HepG2 (cell line): ENCODE data around the gene HOXD4. TPM values are rescaled to one million over a fixed set of nuclear protein-coding genes. Genes with fewer than 3 reads are reported as not detected.

Experiments
- ATAC-seq: fragments of 200-7000 bp; cut with Tn5 transposase; 3 replicates; pipeline ENCODE4 v1.9.1; 2020; ENCODE audit warnings: mild to moderate bottlenecking, moderate library complexity
- BruUV-seq: library from RNA; stranded (reverse); fragments of 400-500 nt; replicated peaks from 2 replicates; lab custom pipeline; 2021; lab: Mats Ljungman, UMichigan
- CTCF ChIA-PET: fragments of 300-600 bp; formaldehyde crosslinking; extraction: SDS; loops from one replicate; lab custom pipeline; 2021; ENCODE audit warnings: low total read pairs, inconsistent platforms, low intra/inter-chr PET ratio; lab: Yijun Ruan, JAX
- POLR2A ChIA-PET: fragments of 350-600 bp; sonication (Branson Sonifier 250); formaldehyde crosslinking; loops from one replicate; lab custom pipeline; 2020; ENCODE audit warnings: antibody characterized with exemption, inconsistent platforms; lab: Yijun Ruan, JAX
- DNase-seq: peaks from one replicate; pipeline ENCODE4 v3.0.0-alpha.2; 2015; ENCODE audit warnings: low spot score
- FAIRE-seq: peaks from 3 replicates; lab custom pipeline; 2011; peaks lifted over from hg19 to GRCh38; lab: Jason Lieb, UNC
- H2AFZ ChIP-seq: one replicate; pipeline ENCODE4 v1.6.1; 2011; ENCODE audit warnings: low read length, inconsistent platforms
- H3K27ac ChIP-seq: fragments of 300-600 bp; 3 replicates; pipeline ENCODE4 v1.8.0; 2011; ENCODE audit warnings: mixed run types, mild to moderate bottlenecking, mixed read lengths, low read length, inconsistent platforms; ENCODE audit not compliant: insufficient read depth; ENCODE audit errors: extremely low read length
- H3K27me3 ChIP-seq, 2 experiments: fragments of 200-600 bp in 1 of 2; 2 replicates in 1 of 2; 3 replicates in 1 of 2; pipeline versions ENCODE4 v1.6.0 to v1.8.0; 2011; ENCODE audit warnings: low read length in 2 of 2, mild to moderate bottlenecking in 2 of 2, moderate library complexity in 2 of 2, inconsistent platforms in 1 of 2; ENCODE audit not compliant: insufficient read depth in 2 of 2, control insufficient read depth in 1 of 2
- H3K36me3 ChIP-seq, 2 experiments: fragments of 200-600 bp in 1 of 2; replicated peaks in 1 of 2; 2 replicates in 1 of 2; 3 replicates in 1 of 2; pipeline versions ENCODE4 v1.5.1 to v1.8.0; 2011; ENCODE audit warnings: low read length in 2 of 2, inconsistent platforms in 1 of 2; ENCODE audit not compliant: insufficient read depth in 2 of 2, control insufficient read depth in 1 of 2
- H3K4me1 ChIP-seq: 2 replicates; pipeline ENCODE4 v1.5.1; 2012; ENCODE audit warnings: low read length, inconsistent platforms; ENCODE audit not compliant: insufficient read depth
- H3K4me2 ChIP-seq: 2 replicates; pipeline ENCODE4 v1.6.0; 2011; ENCODE audit warnings: low read depth, low read length, inconsistent platforms
- H3K4me3 ChIP-seq, 3 experiments: fragments of 200-600 bp in 1 of 3; sonication (generic), shearing (Covaris generic) in 1 of 3; replicated peaks in 1 of 3; 2 replicates each; pipeline ENCODE4 v1.5.1; 2011 to 2016; ENCODE audit warnings: low read length in 3 of 3, inconsistent platforms in 2 of 3, low read depth in 2 of 3, mild to moderate bottlenecking in 2 of 3, control low read depth in 1 of 3, mixed read lengths in 1 of 3; ENCODE audit not compliant: insufficient read depth in 1 of 3
- H3K79me2 ChIP-seq: one replicate; pipeline ENCODE4 v1.6.1; 2011; ENCODE audit warnings: low read length, inconsistent platforms; ENCODE audit not compliant: insufficient read depth
- H3K9ac ChIP-seq: 2 replicates; pipeline ENCODE4 v1.6.0; 2011; ENCODE audit warnings: mild to moderate bottlenecking, low read depth, low read length, inconsistent platforms; ENCODE audit not compliant: insufficient read depth
- H3K9me3 ChIP-seq: 2 replicates; pipeline ENCODE4 v1.5.1; 2012; ENCODE audit warnings: mild to moderate bottlenecking, low read length
- H4K20me1 ChIP-seq: 2 replicates; pipeline ENCODE4 v1.6.0; 2011; ENCODE audit warnings: inconsistent platforms, mild to moderate bottlenecking, low read length, moderate library complexity; ENCODE audit not compliant: insufficient read depth
- RARA ChIP-seq: IDR thresholded peaks from 2 replicates; pipeline ENCODE4 v1.6.1; 2016; ENCODE audit warnings: missing genetic modification reagents, missing compliant biosample characterization
- RXRA ChIP-seq: sonication (generic); formaldehyde crosslinking; IDR thresholded peaks from 2 replicates; pipeline ENCODE4 v1.5.1; 2020; ENCODE audit warnings: missing genetic modification reagents
- ZNF607 ChIP-seq: sonication (generic); formaldehyde crosslinking; IDR thresholded peaks from 2 replicates; pipeline ENCODE4 v1.5.1; 2020; ENCODE audit warnings: missing genetic modification reagents, mild to moderate bottlenecking, borderline replicate concordance
- WGBS: methylation state at CpG from one replicate; pipeline ENCODE4 v1.1.6; 2017; ENCODE audit warnings: low lambda C conversion rate; 5-methylcytosine and 5-hydroxymethylcytosine counted together
- in situ Hi-C: cut with HindIII; loops from 2 replicates; pipeline ENCODE4 v1.10.0; 2017; ENCODE audit warnings: low pct_unique_long_range_greater_than_20kb; ENCODE audit not compliant: extremely low pct_ligation_motif_present
- intact Hi-C: fragments of 100-400 bp; cut with micrococcal nuclease; formaldehyde crosslinking; loops from one replicate; pipeline ENCODE4 v1.10.0; 2022; ENCODE audit not compliant: unreplicated experiment
- polyA plus RNA-seq, 8 experiments: library from polyadenylated mRNA; depleted of rRNA in 3 of 8; stranded (reverse) in 7 of 8; unstranded in 1 of 8; fragments of >200 nt; fragmentation: Illumina TruSeq in 4 of 8; extraction: Trizol in 4 of 8; gene quantifications; 2 replicates each; pipeline versions ENCODE4 v1.2.1 to v1.2.3, GENCODE V29; 2011 to 2016; ENCODE audit warnings: low read depth in 4 of 8, missing spikeins in 1 of 8, mixed read lengths in 1 of 8; ENCODE audit not compliant: insufficient read depth in 1 of 8
- total RNA-seq, 5 experiments: library from RNA; depleted of rRNA; stranded (reverse); fragments of >200 nt; fragmentation: Illumina TruSeq; extraction: Trizol; gene quantifications; 2 replicates each; pipeline ENCODE4 v1.2.3, GENCODE V29; 2016; ENCODE audit warnings: low read depth in 1 of 5
- TF ChIP-seq, protein P1 (sequence below): sonication (generic); formaldehyde crosslinking; conservative IDR thresholded peaks from 2 replicates; pipeline ENCODE4 v1.8.1; 2023; ENCODE audit warnings: missing genetic modification reagents
- TF ChIP-seq, protein P2 (sequence below): sonication (generic); formaldehyde crosslinking; IDR thresholded peaks from 2 replicates; pipeline ENCODE4 v1.5.1; 2020; ENCODE audit warnings: mild to moderate bottlenecking, moderate library complexity, missing genetic modification reagents

The HOXD4 gene
- total and polyA plus RNA-seq, 2 of the 13 experiments (the other 11 are each of a cell fraction or from before 2014, with no cell fraction given): not detected

DNA sequence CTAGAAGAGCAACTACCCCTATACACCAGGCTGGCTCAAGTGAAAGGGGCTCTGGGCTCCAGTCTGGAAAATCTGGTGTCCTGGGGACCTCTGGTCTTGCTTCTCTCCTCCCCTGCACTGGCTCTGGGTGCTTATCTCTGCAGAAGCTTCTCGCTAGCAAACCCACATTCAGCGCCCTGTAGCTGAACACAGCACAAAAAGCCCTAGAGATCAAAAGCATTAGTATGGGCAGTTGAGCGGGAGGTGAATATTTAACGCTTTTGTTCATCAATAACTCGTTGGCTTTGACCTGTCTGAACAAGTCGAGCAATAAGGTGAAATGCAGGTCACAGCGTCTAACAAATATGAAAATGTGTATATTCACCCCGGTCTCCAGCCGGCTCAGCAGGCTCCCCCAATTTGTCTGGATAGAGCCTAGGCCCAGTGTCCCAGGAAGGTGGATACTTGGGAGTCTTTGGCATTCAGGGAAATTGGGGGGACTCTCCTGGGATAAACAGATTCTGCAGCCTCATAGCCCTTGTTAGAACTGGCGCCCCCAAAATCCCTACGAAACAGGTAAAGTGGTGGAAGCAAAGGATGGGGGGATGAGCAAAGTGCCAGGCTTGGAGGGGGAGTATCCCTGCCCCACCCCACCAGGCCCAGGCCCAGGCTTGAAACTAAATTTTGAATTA, 2.5 kb upstream of the HOXD4 start:
- ATAC-seq: peak; percentile 68
- TF ChIP-seq RARA (peak; percentile 65), RXRA (peak; percentile 23; the same call in 1 of the 2 replicates), ZNF607 (no peak)
- TF ChIP-seq, protein P1, sequence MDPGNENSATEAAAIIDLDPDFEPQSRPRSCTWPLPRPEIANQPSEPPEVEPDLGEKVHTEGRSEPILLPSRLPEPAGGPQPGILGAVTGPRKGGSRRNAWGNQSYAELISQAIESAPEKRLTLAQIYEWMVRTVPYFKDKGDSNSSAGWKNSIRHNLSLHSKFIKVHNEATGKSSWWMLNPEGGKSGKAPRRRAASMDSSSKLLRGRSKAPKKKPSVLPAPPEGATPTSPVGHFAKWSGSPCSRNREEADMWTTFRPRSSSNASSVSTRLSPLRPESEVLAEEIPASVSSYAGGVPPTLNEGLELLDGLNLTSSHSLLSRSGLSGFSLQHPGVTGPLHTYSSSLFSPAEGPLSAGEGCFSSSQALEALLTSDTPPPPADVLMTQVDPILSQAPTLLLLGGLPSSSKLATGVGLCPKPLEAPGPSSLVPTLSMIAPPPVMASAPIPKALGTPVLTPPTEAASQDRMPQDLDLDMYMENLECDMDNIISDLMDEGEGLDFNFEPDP (CRISPR knock-in tag): 0 out of 2 replicates have a peak, but pooled peaks have one; percentile 16
- TF ChIP-seq, protein P2, sequence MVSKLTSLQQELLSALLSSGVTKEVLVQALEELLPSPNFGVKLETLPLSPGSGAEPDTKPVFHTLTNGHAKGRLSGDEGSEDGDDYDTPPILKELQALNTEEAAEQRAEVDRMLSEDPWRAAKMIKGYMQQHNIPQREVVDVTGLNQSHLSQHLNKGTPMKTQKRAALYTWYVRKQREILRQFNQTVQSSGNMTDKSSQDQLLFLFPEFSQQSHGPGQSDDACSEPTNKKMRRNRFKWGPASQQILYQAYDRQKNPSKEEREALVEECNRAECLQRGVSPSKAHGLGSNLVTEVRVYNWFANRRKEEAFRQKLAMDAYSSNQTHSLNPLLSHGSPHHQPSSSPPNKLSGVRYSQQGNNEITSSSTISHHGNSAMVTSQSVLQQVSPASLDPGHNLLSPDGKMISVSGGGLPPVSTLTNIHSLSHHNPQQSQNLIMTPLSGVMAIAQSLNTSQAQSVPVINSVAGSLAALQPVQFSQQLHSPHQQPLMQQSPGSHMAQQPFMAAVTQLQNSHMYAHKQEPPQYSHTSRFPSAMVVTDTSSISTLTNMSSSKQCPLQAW (CRISPR knock-in tag): peak; percentile 15; the same call in 1 of the 2 replicates
- Histone ChIP-seq H3K36me3 (no peaks in the 10 kb centered on the region), H3K27ac (no peak overlapping the region), H4K20me1 (no peaks in the 10 kb centered on the region), H3K79me2 (no peaks in the 10 kb centered on the region), H3K4me1 (peaks cover 21% of the 10 kb centered on the region), H2AFZ (no peak overlapping the region), H3K4me3 (no peak overlapping the region; a peak in 1 of 6 replicates), H3K27me3 (peaks cover 19 to 89% of the 10 kb centered on the region in 2 experiments), H3K9ac (no peak overlapping the region), H3K4me2 (peak overlapping the region; percentile 37), H3K9me3 (no peaks in the 10 kb centered on the region)
- CTCF ChIA-PET: no interaction called here
- in situ Hi-C loops: no loop called here
- intact Hi-C loops: no loop called here
- peak; percentile 12 for FAIRE-seq
- DNase-seq: no peak
- no TSS peak for BruUV-seq
- WGBS: 28% methylated on average over 11 of the region's 11 CpGs
- POLR2A ChIA-PET: no interaction called here
